Mesendoderm (in vitro differentiated cells): Measurements from ENCODE around the gene PANX1.
A peak's percentile ranks its signal among the peaks of the same experiment; 100 is the strongest.

Experiments
- DNase-seq: peaks from one replicate; pipeline ENCODE4 v3.0.0; 2013
- H2AK5ac ChIP-seq: 2 replicates; pipeline ENCODE4 v1.6.1; 2013; ENCODE audit warnings: low read length, inconsistent platforms
- H2BK120ac ChIP-seq: 2 replicates; pipeline ENCODE4 v1.6.1; 2013; ENCODE audit warnings: low read depth, mild to moderate bottlenecking, low read length, moderate library complexity, mixed read lengths
- H2BK15ac ChIP-seq: replicated peaks from 2 replicates; pipeline ENCODE4 v1.6.1; 2013; ENCODE audit warnings: low read depth, mild to moderate bottlenecking, moderate library complexity
- H2BK5ac ChIP-seq: 2 replicates; pipeline ENCODE4 v1.6.1; 2013; ENCODE audit warnings: low read length, inconsistent platforms
- H3K18ac ChIP-seq: 2 replicates; pipeline ENCODE4 v1.6.1; 2013; ENCODE audit warnings: mild to moderate bottlenecking, low read length, mixed read lengths
- H3K23ac ChIP-seq: one replicate; pipeline ENCODE4 v1.6.1; 2013; ENCODE audit warnings: low read length
- H3K27ac ChIP-seq: 2 replicates; pipeline ENCODE4 v1.5.1; 2013; ENCODE audit warnings: low read depth, mild to moderate bottlenecking, inconsistent platforms, low read length, moderate library complexity
- H3K27me3 ChIP-seq: 2 replicates; pipeline ENCODE4 v1.6.1; 2013; ENCODE audit warnings: low read length, control low read depth, mild to moderate bottlenecking, inconsistent platforms; ENCODE audit not compliant: insufficient read depth, poor library complexity
- H3K36me3 ChIP-seq: 2 replicates; pipeline ENCODE4 v1.6.1; 2013; ENCODE audit warnings: low read length, inconsistent platforms; ENCODE audit not compliant: control insufficient read depth, insufficient read depth
- H3K4ac ChIP-seq: one replicate; pipeline ENCODE4 v1.6.1; 2013; ENCODE audit warnings: low read depth, mild to moderate bottlenecking, low read length, moderate library complexity
- H3K4me1 ChIP-seq: 2 replicates; pipeline ENCODE4 v1.6.1; 2013; ENCODE audit warnings: low read depth, low read length, inconsistent platforms; ENCODE audit not compliant: control insufficient read depth
- H3K4me2 ChIP-seq: 2 replicates; pipeline ENCODE4 v1.6.1; 2013; ENCODE audit warnings: low read length
- H3K4me3 ChIP-seq: 2 replicates; pipeline ENCODE4 v1.5.1; 2013; ENCODE audit warnings: mild to moderate bottlenecking, low read length
- H3K56ac ChIP-seq: one replicate; pipeline ENCODE4 v1.6.1; 2013; ENCODE audit warnings: low read length
- H3K79me1 ChIP-seq: 2 replicates; pipeline ENCODE4 v1.6.1; 2013; ENCODE audit warnings: low read length, inconsistent platforms
- H3K79me2 ChIP-seq: 2 replicates; pipeline ENCODE4 v1.6.1; 2013; ENCODE audit warnings: mild to moderate bottlenecking, low read length; ENCODE audit not compliant: control insufficient read depth, insufficient read depth
- H3K9ac ChIP-seq: 2 replicates; pipeline ENCODE4 v1.6.1; 2013; ENCODE audit warnings: low read length, inconsistent platforms
- H4K5ac ChIP-seq: one replicate; pipeline ENCODE4 v1.6.1; 2013; ENCODE audit warnings: low read length
- H4K8ac ChIP-seq: one replicate; pipeline ENCODE4 v1.6.1; 2013; ENCODE audit warnings: low read depth, mild to moderate bottlenecking, control low read depth, low read length, moderate library complexity
- WGBS: extraction: QIAGEN DNeasy Blood & Tissue Kit; methylation state at CpG from one replicate; pipeline ENCODE4 v1.1.7; 2013; ENCODE audit warnings: low lambda C conversion rate, missing lambda C conversion rate; ENCODE audit not compliant: insufficient coverage; ENCODE audit errors: extremely low coverage; 5-methylcytosine and 5-hydroxymethylcytosine counted together

Gene PANX1

DNA sequence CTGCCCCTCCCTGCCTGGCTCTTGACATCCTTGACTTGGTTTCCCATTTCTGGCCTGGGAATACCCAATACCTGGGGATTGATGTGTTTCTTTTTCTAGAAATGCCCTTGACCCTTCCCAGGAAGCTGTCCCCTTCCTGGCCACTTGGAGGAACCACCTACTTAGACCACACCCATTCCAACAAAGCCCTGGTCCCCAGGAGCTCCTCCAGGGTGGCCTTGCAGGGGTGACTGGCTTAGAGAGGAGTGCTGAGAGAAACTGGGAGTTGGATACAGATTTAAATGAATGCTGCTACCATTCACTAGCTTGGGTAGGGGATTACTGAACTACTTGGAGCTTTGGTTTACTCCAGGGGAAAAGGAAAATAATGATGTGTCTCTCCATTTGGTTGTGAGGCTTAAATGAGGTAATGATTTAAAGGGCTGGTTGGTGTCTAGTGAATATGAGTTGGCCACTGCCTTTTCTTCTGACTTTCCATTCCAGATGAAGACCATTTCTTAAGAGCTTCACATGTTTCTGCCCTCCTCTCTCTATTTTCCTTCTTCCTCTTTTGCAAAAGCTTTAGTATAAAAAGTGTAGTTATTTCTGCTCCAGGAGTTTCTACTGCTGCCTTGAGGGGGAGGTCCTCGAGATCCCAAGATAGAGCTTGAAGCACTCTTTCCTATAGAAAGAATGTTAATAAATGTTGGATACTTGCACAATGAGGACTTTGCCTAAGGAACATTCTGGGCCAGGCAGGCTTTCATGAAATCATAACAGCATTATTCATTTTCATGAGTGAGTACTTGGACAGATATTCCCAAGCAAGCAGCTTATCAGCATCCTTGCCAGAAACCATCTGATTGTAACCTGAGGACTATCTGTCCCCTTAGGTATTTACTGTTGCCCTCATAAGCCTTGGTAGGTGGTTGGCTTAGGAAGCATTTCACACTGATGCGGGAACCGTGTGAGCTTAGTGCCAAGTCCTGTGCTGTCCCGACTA is 22.4 kb downstream of the PANX1 start:
- no peak overlapping the region for H3K4me2 ChIP-seq
- H3K79me1 ChIP-seq = peaks cover 46% of the 10 kb centered on the region
- no peak overlapping the region for H4K5ac ChIP-seq
- H3K18ac ChIP-seq = no peak overlapping the region
- no peak overlapping the region for H3K9ac ChIP-seq
- H3K56ac ChIP-seq = no peak overlapping the region
- no peak overlapping the region for H3K4ac ChIP-seq
- H3K4me3 ChIP-seq = no peak overlapping the region
- no peak for DNase-seq
- H2AK5ac ChIP-seq = no peak overlapping the region
- H3K27me3 ChIP-seq = no peaks in the 10 kb centered on the region
- H2BK120ac ChIP-seq = no peak overlapping the region
- H3K36me3 ChIP-seq = no peaks in the 10 kb centered on the region
- H3K23ac ChIP-seq = no peak overlapping the region
- peaks cover 20% of the 10 kb centered on the region for H3K4me1 ChIP-seq
- no peak overlapping the region for H4K8ac ChIP-seq
- H3K27ac ChIP-seq = no peak overlapping the region
- no CpG with 5 or more reads among the region's 4 CpGs for WGBS
- no peak overlapping the region for H2BK5ac ChIP-seq
- H3K79me2 ChIP-seq = peaks cover 77% of the 10 kb centered on the region
- no peak overlapping the region for H2BK15ac ChIP-seq

DNA sequence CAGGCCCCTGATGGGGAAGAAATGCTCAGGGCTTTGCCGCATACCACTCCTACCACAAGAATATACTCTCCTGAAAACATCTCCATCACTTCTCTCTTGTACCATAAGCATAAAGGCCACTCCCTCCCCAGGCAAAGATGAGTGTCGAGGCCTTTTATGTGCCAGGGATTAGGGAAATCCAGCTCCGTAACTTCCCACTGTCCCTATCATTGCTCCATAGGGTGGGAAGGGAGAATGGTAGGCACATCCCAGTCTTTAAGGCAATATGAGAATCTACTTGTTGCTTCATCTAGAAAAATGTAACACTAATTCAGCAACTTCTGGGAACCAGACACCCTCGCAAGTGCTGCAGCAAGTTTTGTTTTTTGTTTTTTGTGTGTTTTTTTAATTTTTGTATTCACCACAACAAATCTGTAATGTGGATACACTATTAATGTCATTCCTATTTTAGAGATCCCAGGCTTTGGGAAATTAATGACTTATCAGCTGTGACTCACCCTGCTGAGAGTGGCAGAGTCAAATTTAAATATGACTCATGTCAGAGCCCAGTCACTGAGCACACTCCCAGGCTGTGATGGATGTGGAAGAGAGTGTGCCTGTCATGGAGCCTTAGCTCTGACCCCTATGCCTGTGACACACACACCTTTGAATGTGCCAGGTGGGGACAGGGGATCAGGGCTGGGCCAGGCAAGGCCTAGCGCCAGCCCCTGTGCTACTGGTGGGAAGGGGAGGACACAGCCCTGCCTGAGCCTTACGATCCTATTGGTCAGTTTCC is 23.4 kb downstream of the PANX1 start:
- peaks cover 42% of the 10 kb centered on the region for H3K79me1 ChIP-seq
- no peak overlapping the region for H4K8ac ChIP-seq
- no peaks in the 10 kb centered on the region for H3K27me3 ChIP-seq
- peak overlapping the region; percentile 10 for H3K9ac ChIP-seq
- no peak overlapping the region for H3K4me3 ChIP-seq
- H2BK120ac ChIP-seq = no peak overlapping the region
- no peak overlapping the region for H3K56ac ChIP-seq
- H2BK5ac ChIP-seq = no peak overlapping the region
- no peak overlapping the region for H3K18ac ChIP-seq
- no peak overlapping the region for H2BK15ac ChIP-seq
- peaks cover 74% of the 10 kb centered on the region for H3K79me2 ChIP-seq
- H3K27ac ChIP-seq = no peak overlapping the region
- WGBS = no CpG with 5 or more reads among the region's 6 CpGs
- H3K4ac ChIP-seq = no peak overlapping the region
- no peak overlapping the region for H4K5ac ChIP-seq
- no peak overlapping the region for H3K4me2 ChIP-seq
- H2AK5ac ChIP-seq = no peak overlapping the region
- H3K36me3 ChIP-seq = no peaks in the 10 kb centered on the region
- H3K23ac ChIP-seq = peak overlapping the region; percentile 17
- H3K4me1 ChIP-seq = peaks cover 20% of the 10 kb centered on the region
- peak; percentile 88 for DNase-seq

DNA sequence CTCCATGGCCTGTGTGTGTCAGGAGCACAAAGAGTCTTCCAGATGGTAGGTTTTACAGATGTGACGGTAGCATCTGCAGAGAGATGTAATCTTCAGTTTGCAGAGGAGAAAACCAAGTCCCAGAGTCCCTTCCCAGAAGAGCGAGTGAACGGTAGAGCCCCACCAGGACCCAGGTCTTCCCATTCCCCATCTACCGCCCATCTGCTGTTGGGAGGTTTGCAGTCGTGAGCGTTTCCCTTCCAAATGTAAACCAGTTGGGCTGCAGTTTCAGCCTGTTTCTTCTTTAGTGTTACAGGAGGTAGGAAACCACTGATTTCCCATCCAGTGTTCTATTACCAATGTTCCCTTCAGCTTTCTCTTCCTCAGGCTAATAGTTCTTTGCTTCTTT is 24.0 kb downstream of the PANX1 start:
- peaks cover 37% of the 10 kb centered on the region for H3K79me1 ChIP-seq
- no peak overlapping the region for H3K18ac ChIP-seq
- H2BK120ac ChIP-seq = no peak overlapping the region
- peaks cover 69% of the 10 kb centered on the region for H3K79me2 ChIP-seq
- no peak overlapping the region for H2BK15ac ChIP-seq
- H4K8ac ChIP-seq = no peak overlapping the region
- H4K5ac ChIP-seq = no peak overlapping the region
- H3K4me2 ChIP-seq = no peak overlapping the region
- H3K56ac ChIP-seq = no peak overlapping the region
- H2AK5ac ChIP-seq = no peak overlapping the region
- no peaks in the 10 kb centered on the region for H3K27me3 ChIP-seq
- WGBS = no CpG with 5 or more reads among the region's 6 CpGs
- no peak overlapping the region for H3K27ac ChIP-seq
- no peak overlapping the region for H2BK5ac ChIP-seq
- H3K9ac ChIP-seq = peak overlapping the region; percentile 10
- peak overlapping the region; percentile 17 for H3K23ac ChIP-seq
- H3K4me3 ChIP-seq = no peak overlapping the region
- no peaks in the 10 kb centered on the region for H3K36me3 ChIP-seq
- no peak for DNase-seq
- H3K4ac ChIP-seq = no peak overlapping the region
- peaks cover 20% of the 10 kb centered on the region for H3K4me1 ChIP-seq

DNA sequence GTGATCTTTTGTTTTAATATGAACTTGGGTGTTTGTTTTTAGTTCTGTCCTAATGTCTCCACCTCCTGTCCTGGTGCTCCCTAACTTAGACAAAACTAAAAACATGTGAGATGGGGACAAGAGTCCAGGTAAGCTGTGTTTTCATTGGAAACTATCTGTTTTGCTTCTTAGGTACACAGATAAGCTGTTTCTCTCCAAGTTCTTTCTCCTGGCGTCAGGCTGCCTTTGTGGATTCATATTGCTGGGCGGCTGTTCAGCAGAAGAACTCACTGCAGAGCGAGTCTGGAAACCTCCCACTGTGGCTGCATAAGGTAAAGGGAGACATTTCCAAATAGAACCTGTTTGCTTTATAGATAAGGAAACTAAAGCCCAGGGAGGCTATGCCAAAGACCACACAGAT is 24.7 kb downstream of the PANX1 start:
- WGBS = no CpG with 5 or more reads among the region's 3 CpGs
- H3K27ac ChIP-seq = no peak overlapping the region

DNA sequence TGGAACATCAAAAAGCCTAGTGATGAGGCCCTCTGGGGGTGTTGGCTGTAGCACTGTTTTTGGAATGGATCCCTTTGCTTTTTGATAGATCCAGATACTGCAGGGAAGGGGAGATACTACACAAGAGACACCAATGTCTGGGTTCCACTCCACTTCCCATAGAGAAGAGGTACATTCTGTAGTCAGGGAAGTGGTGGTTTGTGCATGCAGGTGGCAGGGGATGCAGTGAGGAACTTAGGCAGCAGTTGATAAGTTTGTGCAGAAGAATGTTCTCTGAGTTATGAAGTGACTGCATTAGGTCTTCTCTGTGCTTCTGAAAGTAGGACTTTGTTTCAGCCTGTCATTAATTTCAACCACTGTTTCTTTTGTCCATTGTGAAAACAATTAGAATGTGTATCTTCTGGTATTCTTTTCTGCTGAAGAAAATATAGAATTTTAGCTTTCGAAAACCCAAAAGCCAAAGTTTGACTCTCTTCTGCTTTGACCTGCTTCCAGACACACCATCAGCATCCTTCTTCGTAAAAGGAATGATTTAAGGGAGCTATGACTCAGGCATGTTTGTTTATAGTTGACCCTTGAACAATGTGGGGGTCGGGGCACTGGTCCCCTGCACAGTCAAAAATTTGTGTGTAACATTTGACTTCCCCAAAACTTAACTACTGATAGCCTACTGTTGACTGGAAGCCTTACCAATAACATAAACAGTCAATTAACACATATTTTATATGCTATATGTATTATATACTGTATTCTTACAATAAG is 25.6 kb downstream of the PANX1 start:
- no peak overlapping the region for H2BK5ac ChIP-seq
- DNase-seq = no peak
- no peak overlapping the region for H2BK15ac ChIP-seq
- H3K4me3 ChIP-seq = no peak overlapping the region
- no peak overlapping the region for H3K9ac ChIP-seq
- no peak overlapping the region for H4K5ac ChIP-seq
- no peak overlapping the region for H3K23ac ChIP-seq
- no peak overlapping the region for H3K18ac ChIP-seq
- peaks cover 34% of the 10 kb centered on the region for H3K79me1 ChIP-seq
- no peak overlapping the region for H2BK120ac ChIP-seq
- H3K56ac ChIP-seq = no peak overlapping the region
- peaks cover 20% of the 10 kb centered on the region for H3K4me1 ChIP-seq
- no CpG with 5 or more reads among the region's 3 CpGs for WGBS
- H4K8ac ChIP-seq = no peak overlapping the region
- no peaks in the 10 kb centered on the region for H3K27me3 ChIP-seq
- no peak overlapping the region for H3K4ac ChIP-seq
- H3K79me2 ChIP-seq = peaks cover 55% of the 10 kb centered on the region
- H3K27ac ChIP-seq = no peak overlapping the region
- no peak overlapping the region for H2AK5ac ChIP-seq
- H3K36me3 ChIP-seq = no peaks in the 10 kb centered on the region
- no peak overlapping the region for H3K4me2 ChIP-seq

More for the DNA sequence above, 24.7 kb downstream of the PANX1 start:
- H3K36me3 ChIP-seq = no peaks in the 10 kb centered on the region
- no peak overlapping the region for H2BK5ac ChIP-seq
- peaks cover 36% of the 10 kb centered on the region for H3K79me1 ChIP-seq
- H2AK5ac ChIP-seq = no peak overlapping the region
- no peak overlapping the region for H3K4me3 ChIP-seq
- H2BK15ac ChIP-seq = no peak overlapping the region
- no peaks in the 10 kb centered on the region for H3K27me3 ChIP-seq
- DNase-seq = no peak
- H3K23ac ChIP-seq = no peak overlapping the region
- H3K4ac ChIP-seq = no peak overlapping the region
- H4K5ac ChIP-seq = no peak overlapping the region
- H3K4me2 ChIP-seq = no peak overlapping the region
- no peak overlapping the region for H2BK120ac ChIP-seq
- H4K8ac ChIP-seq = no peak overlapping the region
- no peak overlapping the region for H3K9ac ChIP-seq
- H3K4me1 ChIP-seq = peaks cover 20% of the 10 kb centered on the region
- no peak overlapping the region for H3K56ac ChIP-seq
- no peak overlapping the region for H3K18ac ChIP-seq
- H3K79me2 ChIP-seq = peaks cover 63% of the 10 kb centered on the region
